22Rv1 (cell line): ENCODE data around the gene NPHS1.

Experiments used
- CTCF ChIP-seq: fragments of 450-650 bp; IDR thresholded peaks from 2 replicates; pipeline ENCODE4 v1.5.1; 2017; ENCODE audit warnings: mild to moderate bottlenecking
- ZFX ChIP-seq: fragments of 450-650 bp; IDR thresholded peaks from 2 replicates; pipeline ENCODE4 v1.6.1; 2017; ENCODE audit warnings: antibody characterized with exemption, borderline replicate concordance

GRCh38 chr19:35852029-35852780 lies at the start of gene NPHS1:
- TF ChIP-seq CTCF (no peak), ZFX (no peak)
